Measurements from ENCODE around the gene CFL1.
A peak's percentile ranks its signal among the peaks of the same experiment; 100 is the strongest.

Gene CFL1

DNA sequence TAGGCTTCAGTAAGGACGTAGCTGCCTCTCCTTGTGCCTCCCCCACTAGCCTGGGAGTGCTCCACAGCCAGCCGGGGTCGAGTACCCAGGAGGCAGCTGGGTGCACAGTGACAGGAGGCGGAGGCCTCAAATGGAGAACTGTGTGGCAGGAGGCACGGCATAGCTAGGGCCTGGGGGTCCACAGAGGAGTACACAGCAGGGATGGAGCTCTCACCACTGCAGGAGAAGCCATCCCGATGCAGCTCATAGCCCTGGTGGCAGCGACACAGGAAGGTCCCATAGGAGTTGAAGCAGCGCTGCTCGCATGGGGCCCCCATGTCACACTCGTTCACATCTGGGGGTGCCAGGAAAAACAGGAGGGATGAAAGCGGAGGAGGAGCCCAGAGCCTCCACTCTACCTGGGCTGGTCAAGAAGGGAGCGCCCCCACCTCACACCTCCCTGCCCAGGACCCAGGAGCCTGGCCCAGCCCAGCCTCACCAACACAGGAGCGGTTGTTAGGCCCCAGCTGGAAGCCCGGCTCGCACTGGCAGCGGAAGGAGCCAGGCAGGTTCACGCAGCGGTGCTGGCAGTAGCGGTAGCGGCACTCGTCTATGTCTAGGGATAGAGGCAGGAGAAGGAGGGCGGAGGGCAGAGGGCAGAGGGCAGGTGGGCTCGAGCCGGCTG is 11.8 kb upstream of the CFL1 start:
- DNase-seq = no peak

- no peak for DNase-seq
These were observed 10.9 kb upstream of the CFL1 start for GRCh38 chr11:65868907-65869306.

- DNase-seq = peak; percentile 20
These were observed 10.2 kb upstream of the CFL1 start for GRCh38 chr11:65868076-65868667.

GRCh38 chr11:65867284-65868071 is 9.5 kb upstream of the CFL1 start:
- no peak for DNase-seq

DNA sequence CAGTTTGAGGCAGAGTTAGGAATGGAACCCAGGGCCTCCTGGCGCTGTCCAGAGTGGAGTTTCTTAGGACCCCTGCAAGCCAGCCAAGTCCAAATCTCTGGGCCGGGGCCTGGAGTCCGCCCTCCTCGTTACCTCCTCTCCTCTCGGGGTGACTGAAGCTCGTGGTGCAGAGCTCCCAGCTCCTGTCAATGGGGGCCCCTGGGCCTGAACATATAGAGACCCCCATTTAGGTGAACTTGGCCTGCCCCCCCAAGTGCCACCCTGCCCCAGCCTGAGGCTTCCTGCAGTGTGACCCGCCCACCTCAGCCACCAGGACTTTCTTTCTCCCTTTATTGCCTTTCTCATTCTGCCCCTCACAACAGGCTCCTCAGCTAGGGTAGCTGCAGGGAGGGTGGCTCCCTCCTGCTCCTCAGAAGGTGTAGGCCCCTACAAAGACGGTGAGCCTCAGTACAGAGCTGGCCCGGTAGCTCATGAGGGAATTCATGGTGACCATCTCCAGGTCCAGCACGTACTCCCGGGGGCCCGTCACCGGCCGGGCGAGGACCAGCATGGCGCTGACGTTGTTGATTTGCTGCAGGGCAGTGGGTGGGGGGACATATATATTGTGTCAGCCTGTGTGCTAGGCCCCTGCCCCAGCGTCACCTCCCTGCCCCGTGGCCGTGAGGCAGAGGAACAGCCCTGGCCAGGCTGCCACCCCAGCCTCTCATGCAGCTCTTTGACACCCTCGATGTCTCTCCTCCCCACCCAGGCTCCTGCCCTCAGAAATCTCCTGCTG is 8.7 kb upstream of the CFL1 start:
- no peak for DNase-seq

GRCh38 chr11:65865550-65866172 is 7.7 kb upstream of the CFL1 start:
- no peak for DNase-seq

DNA sequence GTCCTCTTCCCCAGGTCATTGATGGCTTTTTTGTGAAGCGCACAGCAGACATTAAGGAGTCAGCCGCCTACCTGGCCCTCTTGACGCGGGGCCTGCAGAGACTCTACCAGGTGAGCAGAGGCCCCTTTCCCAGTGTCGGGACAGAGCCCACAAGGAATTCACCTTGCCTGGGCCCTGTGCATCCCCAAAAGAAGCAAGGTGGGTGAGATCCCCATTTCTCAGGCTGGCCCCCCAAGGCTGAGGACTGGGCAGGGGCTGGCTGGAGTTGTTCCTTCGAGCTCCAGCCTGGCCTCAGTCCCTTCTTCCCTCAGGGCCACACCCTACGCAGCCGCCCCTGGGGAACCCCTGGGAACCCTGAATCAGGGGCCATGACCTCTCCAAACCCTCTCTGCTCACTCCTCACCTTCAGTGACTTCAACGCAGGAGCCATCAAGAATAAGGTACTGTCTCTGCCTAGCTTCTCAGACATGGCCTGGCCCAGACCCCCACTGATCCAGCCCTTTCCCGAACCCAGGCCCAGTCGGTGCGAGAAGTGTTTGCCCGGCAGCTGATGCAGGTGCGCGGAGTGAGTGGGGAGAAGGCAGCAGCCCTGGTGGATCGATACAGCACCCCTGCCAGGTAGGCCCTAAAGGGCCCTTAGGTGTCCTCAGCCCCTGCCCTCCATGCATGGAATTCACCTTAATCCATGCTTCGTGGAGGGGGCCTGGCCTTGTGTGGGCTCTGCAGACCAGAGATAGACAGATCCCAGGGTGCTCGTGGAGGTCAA is 6.9 kb upstream of the CFL1 start:
- DNase-seq = no peak

- no peak for DNase-seq
These were observed 6.1 kb upstream of the CFL1 start for GRCh38 chr11:65863889-65864705.

- DNase-seq = no peak
These were observed 5.2 kb upstream of the CFL1 start for GRCh38 chr11:65862941-65863888.

DNA sequence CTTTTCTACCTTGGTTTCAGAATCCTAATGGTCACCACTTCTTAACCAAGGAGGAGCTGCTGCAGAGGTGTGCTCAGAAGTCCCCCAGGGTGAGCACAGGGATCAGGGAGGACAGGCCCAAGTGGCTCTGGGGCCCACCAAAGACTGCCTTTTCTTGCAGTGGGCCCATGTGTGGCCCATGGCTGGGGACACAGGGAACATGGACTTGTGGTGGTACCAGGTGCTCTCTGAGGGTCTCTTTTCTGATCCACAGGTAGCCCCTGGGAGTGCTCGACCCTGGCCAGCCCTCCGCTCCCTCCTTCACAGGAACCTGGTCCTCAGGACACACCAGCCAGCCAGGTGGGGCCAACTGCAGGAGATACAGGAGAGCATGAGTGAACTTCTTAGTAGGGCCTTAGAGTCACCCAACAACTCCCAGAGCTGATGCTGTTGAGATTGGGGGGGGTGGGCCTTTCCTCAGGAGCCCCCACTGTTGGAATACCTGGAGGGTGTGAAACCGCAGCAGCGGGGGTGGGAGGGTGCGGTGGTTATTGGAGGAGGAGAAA is 4.3 kb upstream of the CFL1 start:
- DNase-seq = no peak

GRCh38 chr11:65861533-65862183 is 3.7 kb upstream of the CFL1 start:
- DNase-seq = no peak

- no peak for DNase-seq
These were observed 3.2 kb upstream of the CFL1 start for GRCh38 chr11:65861165-65861505.

DNA sequence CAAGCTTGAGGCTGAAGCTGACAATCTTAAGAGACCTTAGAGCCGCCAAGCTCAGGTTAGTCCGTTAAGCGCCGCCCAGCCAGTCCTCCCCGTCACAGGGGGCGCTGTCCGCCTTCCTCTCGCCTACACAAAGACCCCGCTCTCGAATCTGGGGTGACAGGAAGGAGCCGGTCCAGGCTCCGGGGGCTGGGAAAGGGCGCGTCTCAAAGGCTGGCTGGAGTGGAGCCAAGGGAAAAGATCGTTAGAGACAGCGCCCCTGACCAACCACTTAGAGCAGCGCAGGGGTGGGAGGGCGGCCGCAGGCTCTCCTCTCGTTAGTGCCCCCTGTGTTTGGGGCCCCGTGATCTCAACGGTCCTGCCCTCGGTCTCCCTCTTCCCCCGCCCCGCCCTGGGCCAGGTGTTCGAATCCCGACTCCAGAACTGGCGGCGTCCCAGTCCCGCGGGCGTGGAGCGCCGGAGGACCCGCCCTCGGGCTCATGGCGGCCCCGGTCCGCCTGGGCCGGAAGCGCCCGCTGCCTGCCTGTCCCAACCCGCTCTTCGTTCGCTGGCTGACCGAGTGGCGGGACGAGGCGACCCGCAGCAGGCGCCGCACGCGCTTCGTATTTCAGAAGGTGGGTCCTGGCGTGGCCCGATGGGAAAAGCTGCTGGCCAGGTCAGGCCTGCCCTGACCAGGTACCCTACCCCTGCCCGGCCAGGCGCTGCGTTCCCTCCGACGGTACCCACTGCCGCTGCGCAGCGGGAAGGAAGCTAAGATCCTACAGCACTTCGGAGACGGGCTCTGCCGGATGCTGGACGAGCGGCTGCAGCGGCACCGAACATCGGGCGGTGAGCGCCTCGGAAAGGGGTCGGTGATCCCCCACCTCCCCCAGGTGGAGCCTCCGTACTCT is 2.5 kb upstream of the CFL1 start, which contains the start of gene MUS81:
TSS of gene MUS81 (plus strand) at position 156 of the 887 bp plus-strand sequence. CDS start at position 477, 321 bp downstream.
- peak; percentile 92 for DNase-seq

GRCh38 chr11:65859812-65860277 is 1.9 kb upstream of the CFL1 start:
- peak; percentile 48 for DNase-seq

- peak; percentile 97 for DNase-seq
These were observed 1.3 kb upstream of the CFL1 start for GRCh38 chr11:65859095-65859811.

- no peak for DNase-seq
These were observed 704 bp upstream of the CFL1 start for GRCh38 chr11:65858681-65859087.

- peak; percentile 52 for DNase-seq
These were observed 504 bp downstream of the CFL1 start for GRCh38 chr11:65857500-65857852.
